ENCODE results near the gene WBP1L.
"Not testable (repeated sequence)": the region's sequence is repeated elsewhere in the genome, so short reads cannot be mapped to it uniquely, and the experiment has no call there.

The WBP1L gene

GRCh38 chr10:102838276-102838927 lies 94.7 kb downstream of the WBP1L start:
- DNase-seq (ENCODE audit: low spot score): not testable (repeated sequence)

GRCh38 chr10:102841827-102842345 lies 98.1 kb downstream of the WBP1L start:
- DNase-seq (ENCODE audit: low spot score): no peak

GRCh38 chr10:102843139-102843538 lies 99.4 kb downstream of the WBP1L start:
- not testable (repeated sequence) for DNase-seq (ENCODE audit: low spot score)

GRCh38 chr10:102844190-102844776 lies 100.5 kb downstream of the WBP1L start:
- DNase-seq (ENCODE audit: low spot score): not testable (repeated sequence)

GRCh38 chr10:102845352-102845902 lies 101.7 kb downstream of the WBP1L start:
- DNase-seq (ENCODE audit: low spot score): no peak

- DNase-seq (ENCODE audit: low spot score): no peak
Observed at GRCh38 chr10:102850025-102850518, 106.3 kb downstream of the WBP1L start.

- not testable (repeated sequence) for DNase-seq (ENCODE audit: low spot score)
Observed at GRCh38 chr10:102853237-102853636, 109.5 kb downstream of the WBP1L start.

- not testable (repeated sequence) for DNase-seq (ENCODE audit: low spot score)
Observed at GRCh38 chr10:102855731-102856436, 112.1 kb downstream of the WBP1L start.

- DNase-seq (ENCODE audit: low spot score): no peak
Observed at GRCh38 chr10:102856758-102857424, 113.1 kb downstream of the WBP1L start.

- DNase-seq (ENCODE audit: low spot score): no peak
Observed at GRCh38 chr10:102859911-102860310, 116.2 kb downstream of the WBP1L start.

GRCh38 chr10:102863660-102864059 lies 119.9 kb downstream of the WBP1L start:
- no peak for DNase-seq (ENCODE audit: low spot score)

GRCh38 chr10:102865620-102866019 lies 121.9 kb downstream of the WBP1L start:
- no peak for DNase-seq (ENCODE audit: low spot score)
